B cell (primary cell): ENCODE results near the gene SCN11A. TPM values are rescaled to one million over a fixed set of nuclear protein-coding genes. Genes with fewer than 3 reads are reported as not detected.

ENCODE experiments used
- ATAC-seq: fragments of 200-7000 bp; cut with Tn5 transposase; one replicate; pipeline ENCODE4 v1.10.0; 2021; ENCODE audit warnings: low read depth, mild to moderate bottlenecking, moderate number of reproducible peaks, moderate library complexity
- CTCF ChIA-PET: fragments of 350-600 bp; sonication (Branson Sonifier 250); formaldehyde crosslinking; loops from one replicate; lab custom pipeline; 2021; ENCODE audit warnings: antibody characterized with exemption, inconsistent platforms; lab: Charles Lee
- POLR2A ChIA-PET: fragments of 350-600 bp; sonication (Branson Sonifier 250); formaldehyde crosslinking; loops from one replicate; lab custom pipeline; 2021; ENCODE audit warnings: antibody characterized with exemption; lab: Charles Lee
- DNase-seq: peaks from one replicate; pipeline ENCODE4 v3.0.0; 2013
- H2AFZ ChIP-seq: 2 replicates; pipeline ENCODE4 v1.6.1; 2012; ENCODE audit warnings: mild to moderate bottlenecking, low read depth, low read length; ENCODE audit not compliant: insufficient read depth, poor library complexity, severe bottlenecking
- H3K27ac ChIP-seq, 2 donors: 1 replicate in 1 of 2; 2 replicates in 1 of 2; pipeline ENCODE4 v1.5.1; 2012 to 2013; ENCODE audit warnings: low read length in 2 of 2, mild to moderate bottlenecking in 2 of 2, moderate library complexity in 1 of 2
- H3K27me3 ChIP-seq, 4 experiments: fragments of 200-600 bp in 1 of 4; sonication (generic) in 1 of 4; replicated peaks in 1 of 4; 1 replicate in 2 of 4; 2 replicates in 2 of 4; pipeline versions ENCODE4 v1.6.1 to v1.7.0; 2013 to 2016; ENCODE audit warnings: low read length in 3 of 4, mild to moderate bottlenecking in 2 of 4, mixed read lengths in 1 of 4, moderate library complexity in 1 of 4; ENCODE audit not compliant: insufficient read depth in 4 of 4, control insufficient read depth in 3 of 4; ENCODE audit errors: control extremely low read depth in 1 of 4
- H3K36me3 ChIP-seq, 2 experiments: replicated peaks in 1 of 2; 1 replicate in 1 of 2; 2 replicates in 1 of 2; pipeline versions ENCODE4 v1.6.1 to v1.7.1; 2013; ENCODE audit warnings: low read length in 1 of 2; ENCODE audit not compliant: insufficient read depth in 2 of 2, control insufficient read depth in 1 of 2; ENCODE audit errors: control extremely low read depth in 1 of 2, extremely low read depth in 1 of 2
- H3K4me1 ChIP-seq, 2 donors: fragments of 200-600 bp in 1 of 2; sonication (generic) in 1 of 2; 1 replicate in 1 of 2; 2 replicates in 1 of 2; pipeline versions ENCODE4 v1.5.1 to v1.6.1; 2013 to 2017; ENCODE audit warnings: low read length in 2 of 2; ENCODE audit not compliant: control insufficient read depth in 2 of 2, insufficient read depth in 2 of 2
- H3K4me2 ChIP-seq: replicated peaks from 2 replicates; pipeline ENCODE3; 2012; ENCODE audit warnings: mild to moderate bottlenecking, low read depth, low read length; ENCODE audit not compliant: poor library complexity, severe bottlenecking
- H3K4me3 ChIP-seq, 5 experiments: fragments of 200-600 bp in 1 of 5; sonication (generic) in 1 of 5; 1 replicate in 3 of 5; 2 replicates in 2 of 5; pipeline versions ENCODE4 v1.5.1 to v1.7.0; 2011 to 2016; ENCODE audit warnings: low read length in 4 of 5, mild to moderate bottlenecking in 4 of 5, low read depth in 2 of 5, control low read depth in 1 of 5, moderate library complexity in 1 of 5; ENCODE audit not compliant: insufficient read depth in 1 of 5; ENCODE audit errors: control extremely low read depth in 1 of 5, extremely low read depth in 1 of 5
- H3K79me2 ChIP-seq: fragments of 200-600 bp; sonication (generic); one replicate; pipeline ENCODE4 v1.6.0; 2016; ENCODE audit warnings: low read length; ENCODE audit not compliant: control insufficient read depth, insufficient read depth
- H3K9ac ChIP-seq: fragments of 200-600 bp; sonication (generic); 2 replicates; pipeline ENCODE4 v1.6.1; 2017; ENCODE audit warnings: mild to moderate bottlenecking, low read length, moderate library complexity
- H3K9me3 ChIP-seq, 3 donors: one replicate each; pipeline versions ENCODE4 v1.6.1 to v1.7.1; 2013; ENCODE audit warnings: low read length in 2 of 3; ENCODE audit not compliant: control insufficient read depth in 2 of 3, insufficient read depth in 1 of 3; ENCODE audit errors: control extremely low read depth in 1 of 3
- H4K20me1 ChIP-seq: 2 replicates; pipeline ENCODE4 v1.6.0; 2012; ENCODE audit warnings: mild to moderate bottlenecking, low read length; ENCODE audit not compliant: insufficient read depth, control insufficient read depth, poor library complexity, severe bottlenecking
- H3K27ac Mint-ChIP-seq: one replicate; pipeline ENCODE4 v1.8.0; 2021; ENCODE audit warnings: mixed read lengths
- H3K27me3 Mint-ChIP-seq: one replicate; pipeline ENCODE4 v1.8.0; 2021; ENCODE audit warnings: mixed read lengths
- H3K4me1 Mint-ChIP-seq: one replicate; pipeline ENCODE4 v1.8.0; 2021; ENCODE audit warnings: mixed read lengths
- H3K4me3 Mint-ChIP-seq: one replicate; pipeline ENCODE4 v1.8.0; 2021; ENCODE audit warnings: mixed read lengths
- H3K9me3 Mint-ChIP-seq: one replicate; pipeline ENCODE4 v1.8.0; 2022; ENCODE audit warnings: mixed read lengths; ENCODE audit not compliant: insufficient read depth
- EZH2 ChIP-seq: IDR thresholded peaks from 2 replicates; pipeline ENCODE4 v1.6.1; 2012; ENCODE audit warnings: borderline replicate concordance, low read depth, mild to moderate bottlenecking, moderate library complexity, low read length; ENCODE audit not compliant: insufficient read depth, poor library complexity, severe bottlenecking
- WGBS: methylation state at CpG from one replicate; pipeline ENCODE4 v1.1.5; 2013; ENCODE audit warnings: missing lambda C conversion rate; ENCODE audit not compliant: insufficient coverage; 5-methylcytosine and 5-hydroxymethylcytosine counted together
- intact Hi-C: fragments of 100-400 bp; cut with micrococcal nuclease; formaldehyde crosslinking; loops from one replicate; pipeline ENCODE4 v1.10.0; 2022
- polyA plus RNA-seq: library from polyadenylated mRNA; depleted of rRNA; stranded (reverse); fragments of >200 nt; gene quantifications from 2 replicates; pipeline ENCODE4 v1.2.3, GENCODE V29; 2012
- total RNA-seq, 2 donors: library from RNA; stranded (reverse); fragments of 120-200 nt in 1 of 2; gene quantifications; 1 replicate in 1 of 2; 2 replicates in 1 of 2; pipeline versions ENCODE4 v1.2.3 to v1.2.4, GENCODE V29; 2013 to 2022
- TF ChIP-seq, protein P1 (sequence below): fragments of 200-600 bp; IDR thresholded peaks from one replicate; pipeline ENCODE4 v1.8.0; 2022; ENCODE audit warnings: antibody characterized with exemption, mild to moderate bottlenecking

The SCN11A gene
- total and polyA plus RNA-seq, 2 donors (not counting 1 experiment from before 2014, with no cell fraction given): 0.07 to 0.25 TPM

DNA sequence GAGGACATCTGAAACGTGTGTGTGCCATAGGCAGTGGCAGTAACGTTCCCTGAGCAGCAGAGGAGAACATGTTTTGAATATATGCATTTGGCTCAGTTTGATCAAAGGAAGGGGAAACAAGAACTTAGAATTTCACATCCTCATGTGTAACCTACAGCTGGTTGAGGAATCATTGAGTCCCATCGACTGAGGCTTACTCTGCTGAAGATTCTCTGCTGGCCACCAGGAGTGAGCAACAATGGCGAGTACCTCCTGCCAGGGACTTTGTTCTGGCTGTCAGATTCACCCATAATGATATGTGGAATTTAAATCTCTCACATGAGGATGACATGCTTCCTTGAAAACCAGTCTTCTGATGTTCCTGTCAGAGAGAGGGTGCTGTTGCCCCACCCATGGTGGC is 34.4 kb upstream of the SCN11A start:
- Histone ChIP-seq H3K4me2 (peak overlapping the region; percentile 40), H3K79me2 (no peaks in the 10 kb centered on the region), H3K36me3 (peaks cover 4 to 39% of the 10 kb centered on the region in 2 experiments), H3K9ac (no peak overlapping the region), H3K4me1 (peaks cover 18% of the 10 kb centered on the region in 2 donors), H4K20me1 (no peaks in the 10 kb centered on the region), H2AFZ (no peak overlapping the region), H3K27ac (peak overlapping the region in 1 of 2 donors; percentile 35), H3K27me3 (no peaks in the 10 kb centered on the region), H3K9me3 (no peaks in the 10 kb centered on the region), H3K4me3 (no peak overlapping the region)
- Mint-ChIP-seq H3K9me3 (no peaks in the 10 kb centered on the region), H3K4me1 (peaks cover 23% of the 10 kb centered on the region), H3K27ac (peak overlapping the region; percentile 75), H3K4me3 (peak overlapping the region; percentile 57), H3K27me3 (no peaks in the 10 kb centered on the region)
- DNase-seq (peak; percentile 56), ATAC-seq (peak; percentile 77)
- no peak for TF ChIP-seq EZH2
- TF ChIP-seq, protein P1, sequence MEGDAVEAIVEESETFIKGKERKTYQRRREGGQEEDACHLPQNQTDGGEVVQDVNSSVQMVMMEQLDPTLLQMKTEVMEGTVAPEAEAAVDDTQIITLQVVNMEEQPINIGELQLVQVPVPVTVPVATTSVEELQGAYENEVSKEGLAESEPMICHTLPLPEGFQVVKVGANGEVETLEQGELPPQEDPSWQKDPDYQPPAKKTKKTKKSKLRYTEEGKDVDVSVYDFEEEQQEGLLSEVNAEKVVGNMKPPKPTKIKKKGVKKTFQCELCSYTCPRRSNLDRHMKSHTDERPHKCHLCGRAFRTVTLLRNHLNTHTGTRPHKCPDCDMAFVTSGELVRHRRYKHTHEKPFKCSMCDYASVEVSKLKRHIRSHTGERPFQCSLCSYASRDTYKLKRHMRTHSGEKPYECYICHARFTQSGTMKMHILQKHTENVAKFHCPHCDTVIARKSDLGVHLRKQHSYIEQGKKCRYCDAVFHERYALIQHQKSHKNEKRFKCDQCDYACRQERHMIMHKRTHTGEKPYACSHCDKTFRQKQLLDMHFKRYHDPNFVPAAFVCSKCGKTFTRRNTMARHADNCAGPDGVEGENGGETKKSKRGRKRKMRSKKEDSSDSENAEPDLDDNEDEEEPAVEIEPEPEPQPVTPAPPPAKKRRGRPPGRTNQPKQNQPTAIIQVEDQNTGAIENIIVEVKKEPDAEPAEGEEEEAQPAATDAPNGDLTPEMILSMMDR: peak; percentile 22
- ChIA-PET POLR2A (no interaction called here), CTCF (interaction anchor here (0.7 to 4.3 kb wide), 7 partner anchors 22 to 205 kb away, joined by 3 to 20 read pairs (median 3); partner anchors contain the start of genes GORASP1 and TTC21A)
- WGBS: 0% methylated on average over 1 of the region's 4 CpGs
- intact Hi-C loops: no loop called here

DNA sequence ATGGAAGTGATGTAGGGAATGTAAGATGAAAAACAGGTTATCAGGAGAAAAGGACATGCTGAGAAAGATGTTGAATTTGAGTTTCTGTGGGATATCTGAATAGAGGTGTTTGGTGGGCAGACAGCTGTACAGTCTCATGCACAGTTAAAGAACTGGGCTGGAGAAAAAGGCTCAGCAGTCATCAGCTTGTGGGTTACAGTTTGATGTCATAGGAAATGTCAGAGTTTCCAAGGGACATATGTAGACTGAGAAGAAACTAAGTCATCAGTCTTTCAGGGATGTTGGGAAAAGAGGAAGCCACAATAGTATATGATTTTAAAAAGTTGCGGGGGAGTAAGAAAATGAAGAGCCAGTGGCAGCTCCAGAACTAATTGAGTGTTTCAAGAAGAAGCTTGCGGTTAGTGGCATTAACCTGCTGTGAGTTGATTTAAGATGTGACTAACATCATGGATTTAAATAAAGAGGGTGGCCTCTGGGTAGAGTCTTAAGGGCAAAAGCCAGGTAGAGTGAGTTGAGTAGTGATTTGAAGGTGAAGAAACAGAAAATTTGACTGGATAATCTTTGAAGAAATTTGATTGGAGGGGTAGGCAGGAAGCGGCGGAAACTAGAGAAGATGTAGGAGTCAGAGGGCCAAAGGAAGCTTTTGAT is 31.0 kb upstream of the SCN11A start:
- WGBS: 95% methylated on average over 4 of the region's 4 CpGs
- CTCF ChIA-PET: interaction anchor here (0.6 to 1.2 kb wide), 2 partner anchors 18 to 209 kb away, joined by 3 to 5 read pairs; no protein-coding TSS in a partner anchor

More for the DNA sequence above, 31.0 kb upstream of the SCN11A start:
- H3K79me2 ChIP-seq: no peaks in the 10 kb centered on the region
- H3K27ac ChIP-seq: no peak overlapping the region
- intact Hi-C loops: no loop called here
- H3K27me3 ChIP-seq: no peaks in the 10 kb centered on the region
- H3K36me3 ChIP-seq: peaks cover 3 to 34% of the 10 kb centered on the region in 2 experiments
- H3K4me1 ChIP-seq: peaks cover 18% of the 10 kb centered on the region in 2 donors
- no peak overlapping the region for H3K4me3 Mint-ChIP-seq
- DNase-seq (no peak), ATAC-seq (no peak)
- H2AFZ ChIP-seq: no peak overlapping the region
- no peak overlapping the region for H3K4me2 ChIP-seq
- peaks cover 23% of the 10 kb centered on the region for H3K4me1 Mint-ChIP-seq
- no peak overlapping the region for H3K9ac ChIP-seq
- H3K9me3 ChIP-seq: no peaks in the 10 kb centered on the region
- no peaks in the 10 kb centered on the region for H3K27me3 Mint-ChIP-seq
- POLR2A ChIA-PET: no interaction called here
- TF ChIP-seq, protein P1: no peak
- TF ChIP-seq EZH2: no peak
- H4K20me1 ChIP-seq: no peaks in the 10 kb centered on the region
- H3K4me3 ChIP-seq: no peak overlapping the region
- no peak overlapping the region for H3K27ac Mint-ChIP-seq
- no peaks in the 10 kb centered on the region for H3K9me3 Mint-ChIP-seq
